HepG2 (cell line): ENCODE data around the gene DOCK3. TPM values are rescaled to one million over a fixed set of nuclear protein-coding genes. Genes with fewer than 3 reads are reported as not detected.
A peak's percentile ranks its signal among the peaks of the same experiment; 100 is the strongest.

ENCODE experiments used
- BHLHE40 ChIP-seq: IDR thresholded peaks from 2 replicates; pipeline ENCODE4 v1.6.1; 2011; ENCODE audit warnings: low read length, improper control_type of control experiment
- EP300 ChIP-seq, 3 experiments: sonication (generic) in 1 of 3; formaldehyde crosslinking in 1 of 3; IDR thresholded peaks; 2 replicates each; pipeline versions ENCODE4 v1.5.1 to v1.6.1; 2011 to 2020; ENCODE audit warnings: low read depth in 2 of 3, low read length in 2 of 3, borderline replicate concordance in 1 of 3, improper control_type of control experiment in 1 of 3, mild to moderate bottlenecking in 1 of 3, missing genetic modification reagents in 1 of 3, moderate library complexity in 1 of 3
- ESRRA ChIP-seq: sonication (generic); formaldehyde crosslinking; IDR thresholded peaks from 2 replicates; pipeline ENCODE4 v1.5.1; 2020; ENCODE audit warnings: mild to moderate bottlenecking, low read depth, missing genetic modification reagents
- GMEB2 ChIP-seq: IDR thresholded peaks from 2 replicates; pipeline ENCODE4 v1.6.1; 2016; ENCODE audit warnings: missing biosample characterization, missing genetic modification reagents, low read depth
- HDAC1 ChIP-seq: sonication (generic); formaldehyde crosslinking; IDR thresholded peaks from 2 replicates; pipeline ENCODE4 v1.5.1; 2020; ENCODE audit warnings: mild to moderate bottlenecking, missing genetic modification reagents
- HHEX ChIP-seq: IDR thresholded peaks from 2 replicates; pipeline ENCODE4 v1.6.1; 2016; ENCODE audit warnings: control low read depth
- HIC2 ChIP-seq: sonication (generic); formaldehyde crosslinking; IDR thresholded peaks from 2 replicates; pipeline ENCODE4 v1.9.0; 2022; ENCODE audit warnings: low read depth, missing genetic modification reagents
- HMGXB4 ChIP-seq, 2 experiments: sonication (generic) in 1 of 2; formaldehyde crosslinking in 1 of 2; IDR thresholded peaks; 2 replicates each; pipeline versions ENCODE4 v1.4.0 to v1.6.1; 2018 to 2020; ENCODE audit warnings: missing genetic modification reagents in 2 of 2, borderline replicate concordance in 1 of 2, low read depth in 1 of 2, mild to moderate bottlenecking in 1 of 2, missing biosample characterization in 1 of 2
- HNF4G ChIP-seq, 2 experiments: sonication (generic) in 1 of 2; formaldehyde crosslinking in 1 of 2; IDR thresholded peaks; 2 replicates each; pipeline versions ENCODE4 v1.4.0 to v1.6.1; 2011 to 2020; ENCODE audit warnings: borderline replicate concordance in 2 of 2, low read depth in 2 of 2, mild to moderate bottlenecking in 2 of 2, low read length in 1 of 2, missing genetic modification reagents in 1 of 2, moderate library complexity in 1 of 2
- MBD4 ChIP-seq: IDR thresholded peaks from 2 replicates; pipeline ENCODE4 v1.6.1; 2012; ENCODE audit warnings: low read length, inconsistent platforms, borderline replicate concordance
- MLX ChIP-seq: IDR thresholded peaks from 2 replicates; pipeline ENCODE4 v1.6.1; 2016
- RELA ChIP-seq: sonication (generic); formaldehyde crosslinking; IDR thresholded peaks from 2 replicates; pipeline ENCODE4 v1.4.0; 2020; ENCODE audit warnings: missing genetic modification reagents
- SETDB1 ChIP-seq: sonication (generic); formaldehyde crosslinking; IDR thresholded peaks from 2 replicates; pipeline ENCODE4 v1.5.1; 2020; ENCODE audit warnings: missing genetic modification reagents, mild to moderate bottlenecking, borderline replicate concordance
- SIN3A ChIP-seq: IDR thresholded peaks from 2 replicates; pipeline ENCODE4 v1.6.1; 2011; ENCODE audit warnings: low read depth, mild to moderate bottlenecking, control low read depth, low read length, borderline replicate concordance
- TEAD3 ChIP-seq: optimal IDR thresholded peaks from 2 replicates; pipeline ENCODE3; 2016; ENCODE audit warnings: borderline replicate concordance
- ZNF281 ChIP-seq: sonication (generic); formaldehyde crosslinking; IDR thresholded peaks from 2 replicates; pipeline ENCODE4 v1.4.0; 2020; ENCODE audit warnings: missing genetic modification reagents, borderline replicate concordance
- ZNF510 ChIP-seq: sonication (generic); formaldehyde crosslinking; IDR thresholded peaks from 2 replicates; pipeline ENCODE4 v1.4.0; 2020; ENCODE audit warnings: low read depth, mild to moderate bottlenecking, missing genetic modification reagents
- ZNF781 ChIP-seq: sonication (generic); formaldehyde crosslinking; IDR thresholded peaks from 2 replicates; pipeline ENCODE4 v1.5.1; 2020; ENCODE audit warnings: borderline replicate concordance, mild to moderate bottlenecking, missing genetic modification reagents; ENCODE audit errors: not compliant biosample characterization
- ZNF891 ChIP-seq: sonication (generic); formaldehyde crosslinking; IDR thresholded peaks from 2 replicates; pipeline ENCODE4 v1.5.0; 2020; ENCODE audit warnings: mild to moderate bottlenecking, missing genetic modification reagents
- polyA plus RNA-seq, 8 experiments: library from polyadenylated mRNA; depleted of rRNA in 3 of 8; stranded (reverse) in 7 of 8; unstranded in 1 of 8; fragments of >200 nt; fragmentation: Illumina TruSeq in 4 of 8; extraction: Trizol in 4 of 8; gene quantifications; 2 replicates each; pipeline versions ENCODE4 v1.2.1 to v1.2.3, GENCODE V29; 2011 to 2016; ENCODE audit warnings: low read depth in 4 of 8, missing spikeins in 1 of 8, mixed read lengths in 1 of 8; ENCODE audit not compliant: insufficient read depth in 1 of 8
- total RNA-seq, 5 experiments: library from RNA; depleted of rRNA; stranded (reverse); fragments of >200 nt; fragmentation: Illumina TruSeq; extraction: Trizol; gene quantifications; 2 replicates each; pipeline ENCODE4 v1.2.3, GENCODE V29; 2016; ENCODE audit warnings: low read depth in 1 of 5

The DOCK3 gene
- total and polyA plus RNA-seq, 2 of the 13 experiments (the other 11 are each of a cell fraction or from before 2014, with no cell fraction given): not detected

GRCh38 chr3:51002495-51002894 is 327.8 kb downstream of the DOCK3 start (continued):
- no peak for TF ChIP-seq GMEB2
- TF ChIP-seq SETDB1 (CRISPR knock-in tag): no peak
- TF ChIP-seq RELA (CRISPR knock-in tag): no peak
- no peak for TF ChIP-seq ZNF510 (CRISPR knock-in tag)
- TF ChIP-seq ZNF781 (CRISPR knock-in tag): no peak
- 0 out of 2 replicates have a peak, but pooled peaks have one; percentile 38 for TF ChIP-seq HDAC1
- TF ChIP-seq HIC2 (CRISPR knock-in tag): no peak
- no peak for TF ChIP-seq ESRRA
- TF ChIP-seq HMGXB4 (CRISPR knock-in tag; IDR thresholded peaks at IDR 0.05; ENCODE audit: borderline replicate concordance in 1 of 2, low read depth in 1 of 2): no peak
- TF ChIP-seq ZNF281 (CRISPR knock-in tag): peak; percentile 36; the same call in 1 of the 2 replicates
- TF ChIP-seq TEAD3 (CRISPR knock-in tag): peak; percentile 32
- TF ChIP-seq SIN3A: no peak
- TF ChIP-seq ZNF891 (CRISPR knock-in tag): no peak
- TF ChIP-seq HNF4G (IDR thresholded peaks at IDR 0.05; ENCODE audit: borderline replicate concordance, low read depth, low read length): peak; percentile 71
- no peak for TF ChIP-seq HNF4G (CRISPR knock-in tag; IDR thresholded peaks at IDR 0.05; ENCODE audit: borderline replicate concordance, low read depth)
- TF ChIP-seq MLX (CRISPR knock-in tag): no peak
- peak; percentile 44 to 89; a peak in 3 of 4 replicates for TF ChIP-seq EP300 (IDR thresholded peaks at IDR 0.05; ENCODE audit: low read depth in 2 of 2, low read length in 2 of 2)
- TF ChIP-seq EP300 (CRISPR knock-in tag; IDR thresholded peaks at IDR 0.05; ENCODE audit: borderline replicate concordance): no peak
- peak; percentile 74 for TF ChIP-seq HHEX (CRISPR knock-in tag)
- no peak for TF ChIP-seq BHLHE40
- TF ChIP-seq MBD4: peak; percentile 39; the same call in 1 of the 2 replicates
